NB4 (cell line): ENCODE data around the gene AGPS.

ENCODE experiments used
- MYC ChIP-seq: IDR thresholded peaks from 2 replicates; pipeline ENCODE4 v1.6.1; 2011; ENCODE audit warnings: low read depth, low read length
- POLR2A ChIP-seq: IDR thresholded peaks from 2 replicates; pipeline ENCODE4 v1.6.1; 2011; ENCODE audit warnings: mild to moderate bottlenecking; ENCODE audit not compliant: insufficient read length; ENCODE audit errors: extremely low read depth
- TF ChIP-seq, protein P1 (sequence below): IDR thresholded peaks from one replicate; pipeline ENCODE4 v1.5.1; 2012; ENCODE audit warnings: low read depth, low read length

DNA sequence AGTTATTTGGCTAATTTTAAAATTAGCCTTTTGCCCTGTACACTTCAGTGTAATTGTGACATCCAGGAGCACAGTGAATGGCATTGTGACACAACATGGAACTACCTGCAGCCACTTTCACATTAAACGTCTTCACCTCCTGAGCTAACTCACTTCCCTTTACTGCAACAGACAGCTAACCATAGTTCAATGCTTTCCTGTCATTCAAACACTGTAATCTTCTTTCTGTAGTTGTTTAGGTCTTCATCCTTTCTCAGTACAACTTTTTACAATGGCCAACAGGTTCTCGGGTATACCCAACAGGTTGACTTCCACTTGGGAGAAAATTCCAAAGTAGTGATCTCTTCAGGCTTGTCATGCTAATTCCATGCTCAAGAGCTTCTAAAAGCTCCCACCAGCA lies 8.6 kb upstream of the AGPS start:
- TF ChIP-seq POLR2A, result no peak
- TF ChIP-seq, protein P1, sequence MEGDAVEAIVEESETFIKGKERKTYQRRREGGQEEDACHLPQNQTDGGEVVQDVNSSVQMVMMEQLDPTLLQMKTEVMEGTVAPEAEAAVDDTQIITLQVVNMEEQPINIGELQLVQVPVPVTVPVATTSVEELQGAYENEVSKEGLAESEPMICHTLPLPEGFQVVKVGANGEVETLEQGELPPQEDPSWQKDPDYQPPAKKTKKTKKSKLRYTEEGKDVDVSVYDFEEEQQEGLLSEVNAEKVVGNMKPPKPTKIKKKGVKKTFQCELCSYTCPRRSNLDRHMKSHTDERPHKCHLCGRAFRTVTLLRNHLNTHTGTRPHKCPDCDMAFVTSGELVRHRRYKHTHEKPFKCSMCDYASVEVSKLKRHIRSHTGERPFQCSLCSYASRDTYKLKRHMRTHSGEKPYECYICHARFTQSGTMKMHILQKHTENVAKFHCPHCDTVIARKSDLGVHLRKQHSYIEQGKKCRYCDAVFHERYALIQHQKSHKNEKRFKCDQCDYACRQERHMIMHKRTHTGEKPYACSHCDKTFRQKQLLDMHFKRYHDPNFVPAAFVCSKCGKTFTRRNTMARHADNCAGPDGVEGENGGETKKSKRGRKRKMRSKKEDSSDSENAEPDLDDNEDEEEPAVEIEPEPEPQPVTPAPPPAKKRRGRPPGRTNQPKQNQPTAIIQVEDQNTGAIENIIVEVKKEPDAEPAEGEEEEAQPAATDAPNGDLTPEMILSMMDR, result no peak
- no peak for TF ChIP-seq MYC
